Measurements from ENCODE around the gene FAM221B.

DNA sequence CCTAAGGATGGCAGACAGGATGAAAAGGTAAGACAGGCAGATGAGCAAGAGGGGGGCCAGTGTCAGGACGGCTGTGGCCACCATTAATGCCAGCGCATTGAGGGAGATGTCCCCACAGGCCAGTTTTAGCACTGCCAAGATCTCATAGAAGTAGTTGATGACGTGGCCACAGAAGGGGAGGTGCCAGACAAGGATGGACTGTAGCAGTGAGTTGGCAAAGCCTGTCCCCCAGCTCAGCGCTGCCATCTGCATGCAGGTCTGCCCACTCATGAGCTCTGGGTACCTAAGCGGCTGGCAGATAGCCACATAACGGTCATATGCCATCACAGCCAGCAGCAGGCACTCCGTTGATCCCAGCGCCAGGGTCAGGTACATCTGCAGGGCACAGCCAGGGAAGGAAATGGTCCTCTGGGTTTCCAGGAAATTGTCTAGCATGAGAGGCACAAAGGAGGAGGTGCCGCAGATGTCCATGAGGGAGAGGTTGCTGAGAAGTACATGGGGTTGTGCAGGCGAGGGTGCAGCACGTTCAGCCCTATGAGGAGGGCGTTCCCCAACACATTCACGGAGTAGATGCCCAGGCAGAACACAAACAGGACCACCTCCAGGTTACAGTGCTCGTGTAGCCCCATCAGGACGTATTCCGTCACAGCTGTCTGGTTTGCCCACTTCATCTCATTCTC lies 30.9 kb upstream of the FAM221B start:
- TF ChIP-seq POLR2A (IDR thresholded peaks at IDR 0.05; ENCODE audit: low read length) (no peak), GATA1 (IDR thresholded peaks at IDR 0.05; ENCODE audit: low read depth, low read length) (no peak)

Measured in erythroblast (primary cell).